ENCODE results near the gene ANK3.

ANK3 gene

DNA sequence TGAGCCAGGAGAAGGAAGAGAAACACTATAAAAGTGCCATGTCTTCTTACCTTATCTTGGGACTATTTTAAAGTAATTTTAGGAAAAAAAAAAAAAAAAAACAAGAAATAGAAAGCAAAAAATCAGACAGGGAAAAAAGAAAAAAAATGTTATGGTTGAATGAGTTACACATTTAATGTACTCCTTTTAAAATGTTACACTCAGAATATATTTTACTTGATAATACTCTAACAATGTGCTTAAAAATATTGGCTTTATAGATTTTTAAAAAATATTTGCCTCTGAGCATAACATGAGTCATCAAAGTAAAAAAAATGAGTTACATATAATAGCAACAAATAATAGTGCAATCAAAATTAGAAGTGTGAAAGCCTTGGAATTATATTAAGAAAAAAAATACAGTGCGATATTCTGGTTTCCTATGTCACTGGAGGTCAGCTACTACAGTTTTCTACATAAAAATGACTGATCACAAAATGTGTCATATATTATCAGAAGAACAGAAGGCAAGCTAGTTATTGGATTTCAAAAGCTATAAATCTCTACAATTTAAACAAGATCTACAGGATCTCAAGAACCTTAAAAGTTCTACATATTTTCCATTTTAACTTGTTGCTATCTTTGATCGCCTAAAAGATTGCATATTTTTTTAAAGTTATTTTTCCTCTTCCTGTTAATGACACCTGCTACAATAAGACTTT, 252.2 kb downstream of the ANK3 start:
- no peak for DNase-seq (ENCODE audit: low read depth, low spot score)
- TF ChIP-seq, protein P1, sequence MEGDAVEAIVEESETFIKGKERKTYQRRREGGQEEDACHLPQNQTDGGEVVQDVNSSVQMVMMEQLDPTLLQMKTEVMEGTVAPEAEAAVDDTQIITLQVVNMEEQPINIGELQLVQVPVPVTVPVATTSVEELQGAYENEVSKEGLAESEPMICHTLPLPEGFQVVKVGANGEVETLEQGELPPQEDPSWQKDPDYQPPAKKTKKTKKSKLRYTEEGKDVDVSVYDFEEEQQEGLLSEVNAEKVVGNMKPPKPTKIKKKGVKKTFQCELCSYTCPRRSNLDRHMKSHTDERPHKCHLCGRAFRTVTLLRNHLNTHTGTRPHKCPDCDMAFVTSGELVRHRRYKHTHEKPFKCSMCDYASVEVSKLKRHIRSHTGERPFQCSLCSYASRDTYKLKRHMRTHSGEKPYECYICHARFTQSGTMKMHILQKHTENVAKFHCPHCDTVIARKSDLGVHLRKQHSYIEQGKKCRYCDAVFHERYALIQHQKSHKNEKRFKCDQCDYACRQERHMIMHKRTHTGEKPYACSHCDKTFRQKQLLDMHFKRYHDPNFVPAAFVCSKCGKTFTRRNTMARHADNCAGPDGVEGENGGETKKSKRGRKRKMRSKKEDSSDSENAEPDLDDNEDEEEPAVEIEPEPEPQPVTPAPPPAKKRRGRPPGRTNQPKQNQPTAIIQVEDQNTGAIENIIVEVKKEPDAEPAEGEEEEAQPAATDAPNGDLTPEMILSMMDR (IDR thresholded peaks at IDR 0.05; ENCODE audit: insufficient read depth, low read length, missing control alignments), result no peak
- CTCF ChIA-PET, result interaction anchor here (1.0 to 5.0 kb wide), 3 partner anchors 23 to 71 kb away, joined by 3 to 32 read pairs (median 3); no protein-coding TSS in a partner anchor
- H3K4me3 ChIP-seq (ENCODE audit: low read depth, low read length), result no peak overlapping the region
- POLR2A ChIA-PET, result no interaction called here

DNA sequence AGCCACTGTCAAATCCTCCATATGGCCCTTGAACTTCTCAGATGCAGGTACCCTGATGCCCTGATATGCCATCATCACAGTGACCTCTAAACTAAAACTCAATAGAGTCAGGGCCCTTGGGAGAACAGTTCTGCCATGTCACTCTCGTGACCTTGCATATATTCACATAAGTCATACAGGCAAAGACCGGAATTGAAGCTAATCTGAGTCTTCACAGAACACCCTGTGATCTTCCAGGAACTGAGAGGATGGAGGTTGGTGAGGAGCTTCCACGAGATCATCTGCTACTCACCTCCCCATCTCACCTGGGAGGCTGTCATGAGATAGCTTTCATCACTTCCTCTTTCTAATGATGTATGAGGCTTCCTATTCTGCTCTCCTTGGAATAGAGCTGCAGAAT, 254.7 kb downstream of the ANK3 start:
- TF ChIP-seq, protein P1 (IDR thresholded peaks at IDR 0.05; ENCODE audit: insufficient read depth, low read length, missing control alignments), result no peak
- CTCF ChIA-PET, result interaction anchor here (0.6 to 1.8 kb wide), 3 partner anchors 8 to 1760 kb away, joined by 3 to 4 read pairs (median 3); no protein-coding TSS in a partner anchor
- DNase-seq (ENCODE audit: low read depth, low spot score), result no peak
- no peak overlapping the region for H3K4me3 ChIP-seq (ENCODE audit: low read depth, low read length)
- POLR2A ChIA-PET, result no interaction called here

GRCh38 chr10:60134548-60134947, 255.1 kb downstream of the ANK3 start:
- H3K4me3 ChIP-seq (ENCODE audit: low read depth, low read length), result no peak overlapping the region
- TF ChIP-seq, protein P1 (IDR thresholded peaks at IDR 0.05; ENCODE audit: insufficient read depth, low read length, missing control alignments), result no peak
- ChIA-PET CTCF (interaction anchor here (0.6 to 1.0 kb wide), 2 partner anchors 8 to 1761 kb away, joined by 3 read pairs; no protein-coding TSS in a partner anchor), POLR2A (no interaction called here)
- DNase-seq (ENCODE audit: low read depth, low spot score), result no peak

- H3K4me3 ChIP-seq (ENCODE audit: low read depth, low read length), result no peak overlapping the region
- DNase-seq (ENCODE audit: low read depth, low spot score), result no peak
- TF ChIP-seq, protein P1 (IDR thresholded peaks at IDR 0.05; ENCODE audit: insufficient read depth, low read length, missing control alignments), result no peak
- POLR2A ChIA-PET, result no interaction called here
- CTCF ChIA-PET, result interaction anchor here (1.1 to 1.9 kb wide), 2 partner anchors 9 to 15 kb away, joined by 4 to 8 read pairs; no protein-coding TSS in a partner anchor
These were observed 259.5 kb downstream of the ANK3 start for GRCh38 chr10:60130130-60130579.

DNA sequence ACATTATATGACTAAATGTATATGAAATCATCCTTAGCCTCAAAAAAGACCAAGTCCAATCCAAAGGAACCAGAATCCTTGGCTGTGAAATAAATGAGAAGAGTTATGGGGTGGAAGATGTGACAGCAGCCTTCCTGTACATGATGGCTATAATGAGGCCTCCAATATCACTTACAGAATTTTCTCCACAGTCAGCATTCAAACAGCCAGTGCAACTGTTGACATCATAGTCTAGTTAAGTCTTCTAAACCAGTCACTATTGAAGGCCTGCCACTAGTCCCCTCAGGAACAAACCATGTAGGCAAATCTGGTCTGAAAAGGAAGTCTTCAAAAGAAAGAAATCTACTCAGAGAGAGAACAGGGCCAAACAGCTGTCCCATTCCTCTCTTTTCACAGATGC, 263.8 kb downstream of the ANK3 start:
- ChIA-PET POLR2A (no interaction called here), CTCF (interaction anchor here (1.7 kb wide), 1 partner anchor 11 kb away, joined by 6 read pairs; no protein-coding TSS in a partner anchor)
- TF ChIP-seq, protein P1 (IDR thresholded peaks at IDR 0.05; ENCODE audit: insufficient read depth, low read length, missing control alignments), result no peak
- no peak for DNase-seq (ENCODE audit: low read depth, low spot score)
- H3K4me3 ChIP-seq (ENCODE audit: low read depth, low read length), result no peak overlapping the region

DNA sequence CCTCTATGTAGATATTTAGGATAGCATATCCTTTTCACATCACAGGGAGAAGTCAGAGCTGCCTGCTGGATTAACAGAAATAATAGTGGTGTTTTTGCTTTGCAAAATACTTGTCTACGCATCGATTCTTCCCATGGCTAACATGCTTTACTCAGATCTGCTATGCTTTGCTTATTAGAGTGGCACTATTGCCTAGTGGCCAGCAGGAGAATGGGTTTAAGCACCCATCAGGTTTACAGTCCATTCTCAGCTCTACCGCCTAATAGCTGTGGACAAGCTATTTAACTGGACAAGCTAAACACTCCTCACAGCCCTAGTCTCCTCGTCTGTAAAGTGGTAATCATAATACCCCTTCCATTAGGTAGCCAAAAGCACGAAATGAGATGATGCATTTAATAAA, 265.1 kb downstream of the ANK3 start:
- DNase-seq (ENCODE audit: low read depth, low spot score), result no peak
- CTCF ChIA-PET, result interaction anchor here (2.9 kb wide), 1 partner anchor 10 kb away, joined by 22 read pairs; no protein-coding TSS in a partner anchor
- TF ChIP-seq, protein P1 (IDR thresholded peaks at IDR 0.05; ENCODE audit: insufficient read depth, low read length, missing control alignments), result no peak
- no peak overlapping the region for H3K4me3 ChIP-seq (ENCODE audit: low read depth, low read length)
- POLR2A ChIA-PET, result no interaction called here

Data from AG04449 (cell line).